Breast epithelium (tissue), 4 donors: ENCODE measurements around the gene GABRR2. TPM values are rescaled to one million over a fixed set of nuclear protein-coding genes. Genes with fewer than 3 reads are reported as not detected.

ENCODE experiments used
- DNase-seq, 2 donors: peaks; one replicate each; pipeline ENCODE4 v3.0.0-alpha.2; 2019; ENCODE audit warnings: low spot score in 2 of 2
- H3K27ac ChIP-seq, 2 donors: fragments of 200-600 bp; sonication (generic) in 1 of 2; one replicate each; pipeline ENCODE4 v1.5.1; 2016 to 2019; ENCODE audit warnings: mild to moderate bottlenecking in 1 of 2
- H3K27me3 ChIP-seq, 2 donors: fragments of 200-600 bp; sonication (generic) in 1 of 2; one replicate each; pipeline versions ENCODE4 v1.5.1 to v1.6.0; 2017 to 2019; ENCODE audit warnings: control low read depth in 1 of 2, mild to moderate bottlenecking in 1 of 2
- H3K36me3 ChIP-seq: fragments of 200-600 bp; one replicate; pipeline ENCODE4 v1.5.1; 2019
- H3K4me1 ChIP-seq, 2 donors: fragments of 200-600 bp; sonication (generic); one replicate each; pipeline ENCODE4 v1.5.1; 2016 to 2019; ENCODE audit warnings: control low read depth in 1 of 2
- H3K4me3 ChIP-seq, 3 donors: fragments of 200-600 bp; sonication (generic); 1 replicate in 2 of 3; 2 replicates in 1 of 3; pipeline ENCODE4 v1.5.1; 2016 to 2019; ENCODE audit warnings: mild to moderate bottlenecking in 3 of 3, moderate library complexity in 2 of 3
- H3K9me3 ChIP-seq, 2 donors: fragments of 200-600 bp; sonication (generic) in 1 of 2; one replicate each; pipeline ENCODE4 v1.5.1; 2016 to 2019; ENCODE audit warnings: control low read depth in 1 of 2
- CTCF ChIP-seq, 3 donors: fragments of 450-650 bp; IDR thresholded peaks; one replicate each; pipeline ENCODE4 v1.5.1; 2016 to 2017; ENCODE audit warnings: antibody characterized with exemption in 3 of 3, mild to moderate bottlenecking in 3 of 3, moderate library complexity in 3 of 3
- POLR2A ChIP-seq: fragments of 450-650 bp; IDR thresholded peaks from one replicate; pipeline ENCODE4 v1.6.1; 2016; ENCODE audit warnings: antibody characterized with exemption, mild to moderate bottlenecking, moderate library complexity
- POLR2AphosphoS5 ChIP-seq, 3 donors: sonication (generic); formaldehyde crosslinking; IDR thresholded peaks; one replicate each; pipeline ENCODE4 v1.6.1; 2017; ENCODE audit warnings: antibody characterized with exemption in 3 of 3
- intact Hi-C: fragments of 100-400 bp; cut with DNase I; formaldehyde crosslinking; loops from one replicate; pipeline ENCODE4 v1.15.1; 2023; ENCODE audit warnings: low total_unique reads
- total RNA-seq, 3 donors: library from RNA; depleted of rRNA; stranded (reverse); fragments of >200 nt; gene quantifications; one replicate each; pipeline ENCODE4 v1.1.0, GENCODE V29; 2016

GABRR2 gene
- total RNA-seq, 3 donors from 2014 or later, result 0.32 to 3.3 (median 2.3) TPM

- H3K9me3 ChIP-seq, result no peaks in the 10 kb centered on the region
- no peaks in the 10 kb centered on the region for H3K36me3 ChIP-seq
- no peak overlapping the region for H3K27ac ChIP-seq
- H3K4me1 ChIP-seq, result no peaks in the 10 kb centered on the region
- DNase-seq, result no peak
- no peaks in the 10 kb centered on the region for H3K27me3 ChIP-seq
- intact Hi-C loops, result no loop called here
- H3K4me3 ChIP-seq, result no peak overlapping the region
- no peak for TF ChIP-seq POLR2A
- no peak for TF ChIP-seq CTCF (IDR thresholded peaks at IDR 0.05)
- TF ChIP-seq POLR2AphosphoS5 (IDR thresholded peaks at IDR 0.05), result no peak
These were observed 32.7 kb upstream of the GABRR2 start for GRCh38 chr6:89347825-89348224.

GRCh38 chr6:89346433-89346832, 31.3 kb upstream of the GABRR2 start:
- H3K36me3 ChIP-seq, result no peaks in the 10 kb centered on the region
- no peak overlapping the region for H3K27ac ChIP-seq
- no peaks in the 10 kb centered on the region for H3K9me3 ChIP-seq
- H3K4me3 ChIP-seq, result no peak overlapping the region
- DNase-seq, result no peak
- intact Hi-C loops, result no loop called here
- TF ChIP-seq POLR2AphosphoS5 (IDR thresholded peaks at IDR 0.05), result no peak
- no peak for TF ChIP-seq POLR2A
- no peaks in the 10 kb centered on the region for H3K27me3 ChIP-seq
- H3K4me1 ChIP-seq, result no peaks in the 10 kb centered on the region

GRCh38 chr6:89339565-89339964, 24.5 kb upstream of the GABRR2 start:
- no peaks in the 10 kb centered on the region for H3K27me3 ChIP-seq
- no peak overlapping the region for H3K27ac ChIP-seq
- intact Hi-C loops, result no loop called here
- DNase-seq, result no peak
- TF ChIP-seq CTCF (IDR thresholded peaks at IDR 0.05) (no peak), POLR2A (no peak), POLR2AphosphoS5 (IDR thresholded peaks at IDR 0.05) (no peak)
- peaks cover 4% of the 10 kb centered on the region for H3K36me3 ChIP-seq
- H3K4me1 ChIP-seq, result no peaks in the 10 kb centered on the region
- no peak overlapping the region for H3K4me3 ChIP-seq
- no peaks in the 10 kb centered on the region for H3K9me3 ChIP-seq

GRCh38 chr6:89335164-89335563, 20.1 kb upstream of the GABRR2 start:
- Histone ChIP-seq H3K4me3 (no peak overlapping the region), H3K27ac (no peak overlapping the region), H3K9me3 (no peaks in the 10 kb centered on the region), H3K27me3 (no peaks in the 10 kb centered on the region), H3K36me3 (peaks cover 4% of the 10 kb centered on the region), H3K4me1 (no peaks in the 10 kb centered on the region)
- DNase-seq, result no peak
- intact Hi-C loops, result no loop called here
- TF ChIP-seq POLR2AphosphoS5 (IDR thresholded peaks at IDR 0.05) (no peak), CTCF (IDR thresholded peaks at IDR 0.05) (no peak), POLR2A (no peak)

- intact Hi-C loops, result no loop called here
- TF ChIP-seq POLR2A, result no peak
- TF ChIP-seq CTCF (IDR thresholded peaks at IDR 0.05), result no peak
- no peak for TF ChIP-seq POLR2AphosphoS5 (IDR thresholded peaks at IDR 0.05)
- H3K27ac ChIP-seq, result no peak overlapping the region
- no peak overlapping the region for H3K4me3 ChIP-seq
- H3K4me1 ChIP-seq, result no peaks in the 10 kb centered on the region
- no peaks in the 10 kb centered on the region for H3K27me3 ChIP-seq
- H3K36me3 ChIP-seq, result peaks cover 4% of the 10 kb centered on the region
- no peak for DNase-seq
- H3K9me3 ChIP-seq, result no peaks in the 10 kb centered on the region
These were observed 15.8 kb upstream of the GABRR2 start for GRCh38 chr6:89330910-89331309.

GRCh38 chr6:89328976-89329375, 13.9 kb upstream of the GABRR2 start:
- Histone ChIP-seq H3K36me3 (no peaks in the 10 kb centered on the region), H3K4me1 (no peaks in the 10 kb centered on the region), H3K27ac (no peak overlapping the region), H3K27me3 (no peaks in the 10 kb centered on the region), H3K9me3 (no peaks in the 10 kb centered on the region), H3K4me3 (no peak overlapping the region)
- TF ChIP-seq CTCF (IDR thresholded peaks at IDR 0.05), result no peak
- TF ChIP-seq POLR2A, result no peak
- TF ChIP-seq POLR2AphosphoS5 (IDR thresholded peaks at IDR 0.05), result no peak
- no peak for DNase-seq
- intact Hi-C loops, result no loop called here
